Neutrophil (primary cell): ENCODE results near the gene RBMS3.

Experiments used
- H3K27ac ChIP-seq: fragments of 200-600 bp; sonication (generic); 2 replicates; pipeline ENCODE4 v1.5.1; 2016; ENCODE audit warnings: mild to moderate bottlenecking, moderate library complexity
- H3K27me3 ChIP-seq: fragments of 200-600 bp; sonication (generic); 2 replicates; pipeline ENCODE4 v1.6.0; 2016; ENCODE audit warnings: mild to moderate bottlenecking
- H3K36me3 ChIP-seq: fragments of 200-600 bp; sonication (generic); 2 replicates; pipeline ENCODE4 v1.5.1; 2017
- H3K4me1 ChIP-seq, 2 experiments: fragments of 200-600 bp in 1 of 2; sonication (generic) in 1 of 2; 1 replicate in 1 of 2; 2 replicates in 1 of 2; pipeline versions ENCODE4 v1.5.1 to v1.6.1; 2013 to 2016; ENCODE audit warnings: low read depth in 1 of 2, low read length in 1 of 2, mild to moderate bottlenecking in 1 of 2, moderate library complexity in 1 of 2; ENCODE audit not compliant: control insufficient read depth in 1 of 2, insufficient read depth in 1 of 2
- H3K4me3 ChIP-seq, 2 experiments: fragments of 200-600 bp in 1 of 2; sonication (generic) in 1 of 2; 1 replicate in 1 of 2; 2 replicates in 1 of 2; pipeline ENCODE4 v1.5.1; 2013 to 2016; ENCODE audit warnings: low read depth in 1 of 2, low read length in 1 of 2, mild to moderate bottlenecking in 1 of 2, moderate library complexity in 1 of 2
- H3K9me3 ChIP-seq: fragments of 200-600 bp; sonication (generic); 2 replicates; pipeline ENCODE4 v1.5.1; 2016
- TF ChIP-seq, protein P1 (sequence below): fragments of 200-600 bp; sonication (generic); IDR thresholded peaks from 2 replicates; pipeline ENCODE4 v1.5.1; 2016; ENCODE audit warnings: antibody characterized with exemption

The RBMS3 gene

GRCh38 chr3:29277249-29277648 is 3.6 kb upstream of the RBMS3 start:
- no peaks in the 10 kb centered on the region for H3K9me3 ChIP-seq
- no peak overlapping the region for H3K4me3 ChIP-seq
- peaks cover 0 to 8% of the 10 kb centered on the region in 2 experiments for H3K4me1 ChIP-seq
- H3K27ac ChIP-seq = no peak overlapping the region
- H3K36me3 ChIP-seq = no peaks in the 10 kb centered on the region
- TF ChIP-seq, protein P1, sequence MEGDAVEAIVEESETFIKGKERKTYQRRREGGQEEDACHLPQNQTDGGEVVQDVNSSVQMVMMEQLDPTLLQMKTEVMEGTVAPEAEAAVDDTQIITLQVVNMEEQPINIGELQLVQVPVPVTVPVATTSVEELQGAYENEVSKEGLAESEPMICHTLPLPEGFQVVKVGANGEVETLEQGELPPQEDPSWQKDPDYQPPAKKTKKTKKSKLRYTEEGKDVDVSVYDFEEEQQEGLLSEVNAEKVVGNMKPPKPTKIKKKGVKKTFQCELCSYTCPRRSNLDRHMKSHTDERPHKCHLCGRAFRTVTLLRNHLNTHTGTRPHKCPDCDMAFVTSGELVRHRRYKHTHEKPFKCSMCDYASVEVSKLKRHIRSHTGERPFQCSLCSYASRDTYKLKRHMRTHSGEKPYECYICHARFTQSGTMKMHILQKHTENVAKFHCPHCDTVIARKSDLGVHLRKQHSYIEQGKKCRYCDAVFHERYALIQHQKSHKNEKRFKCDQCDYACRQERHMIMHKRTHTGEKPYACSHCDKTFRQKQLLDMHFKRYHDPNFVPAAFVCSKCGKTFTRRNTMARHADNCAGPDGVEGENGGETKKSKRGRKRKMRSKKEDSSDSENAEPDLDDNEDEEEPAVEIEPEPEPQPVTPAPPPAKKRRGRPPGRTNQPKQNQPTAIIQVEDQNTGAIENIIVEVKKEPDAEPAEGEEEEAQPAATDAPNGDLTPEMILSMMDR = no peak
- H3K27me3 ChIP-seq = peaks cover 16% of the 10 kb centered on the region

- TF ChIP-seq, protein P1 = no peak
- no peaks in the 10 kb centered on the region for H3K36me3 ChIP-seq
- no peak overlapping the region for H3K27ac ChIP-seq
- H3K4me3 ChIP-seq = no peak overlapping the region
- H3K4me1 ChIP-seq = peaks cover 0 to 8% of the 10 kb centered on the region in 2 experiments
- no peaks in the 10 kb centered on the region for H3K9me3 ChIP-seq
- peaks cover 27% of the 10 kb centered on the region for H3K27me3 ChIP-seq
Measured at GRCh38 chr3:29279286-29279685, 1.6 kb upstream of the RBMS3 start.

GRCh38 chr3:29279806-29280205 is 1.1 kb upstream of the RBMS3 start:
- no peaks in the 10 kb centered on the region for H3K36me3 ChIP-seq
- no peak overlapping the region for H3K27ac ChIP-seq
- no peaks in the 10 kb centered on the region for H3K9me3 ChIP-seq
- H3K27me3 ChIP-seq = peaks cover 27% of the 10 kb centered on the region
- TF ChIP-seq, protein P1 = no peak
- peaks cover 0 to 8% of the 10 kb centered on the region in 2 experiments for H3K4me1 ChIP-seq
- H3K4me3 ChIP-seq = no peak overlapping the region

DNA sequence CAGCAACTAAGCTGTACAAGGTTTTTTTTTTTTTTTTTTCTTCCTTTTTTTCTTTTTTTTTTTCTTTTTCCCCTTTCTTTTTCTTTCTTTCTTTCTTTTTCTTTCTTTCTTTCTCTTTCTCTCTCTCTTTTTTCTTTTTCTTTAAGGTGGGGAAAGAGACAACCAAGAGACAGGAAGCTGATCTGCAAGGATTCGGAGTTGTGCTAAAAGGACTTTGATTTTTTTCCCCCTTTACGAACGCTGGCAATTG is 148 bp downstream of the RBMS3 start:
- Histone ChIP-seq H3K27me3 (peaks cover 27% of the 10 kb centered on the region), H3K4me1 (peaks cover 0 to 8% of the 10 kb centered on the region in 2 experiments), H3K27ac (no peak overlapping the region), H3K9me3 (no peaks in the 10 kb centered on the region), H3K36me3 (no peaks in the 10 kb centered on the region), H3K4me3 (peak overlapping the region in 1 of 2 experiments; percentile 55)
- TF ChIP-seq, protein P1 = no peak

GRCh38 chr3:29281344-29282241 is 722 bp downstream of the RBMS3 start:
- TF ChIP-seq, protein P1 = no peak
- Histone ChIP-seq H3K27me3 (peaks cover 27% of the 10 kb centered on the region), H3K27ac (no peak overlapping the region), H3K4me3 (peak overlapping the region in 1 of 2 experiments; percentile 55), H3K9me3 (no peaks in the 10 kb centered on the region), H3K36me3 (no peaks in the 10 kb centered on the region), H3K4me1 (peaks cover 0 to 8% of the 10 kb centered on the region in 2 experiments)
